HG03571 (cell line): ENCODE data around the gene CD244.

ENCODE experiments used
- ATAC-seq: cut with Tn5 transposase; IDR thresholded peaks from one replicate; pipeline ENCODE4 v1.9.1; 2021; ENCODE audit not compliant: unreplicated experiment

CD244 gene

GRCh38 chr1:160850993-160851392 is 11.7 kb downstream of the CD244 start:
- ATAC-seq: no peak

- ATAC-seq: no peak
Measured at GRCh38 chr1:160850541-160850940, 12.1 kb downstream of the CD244 start.

GRCh38 chr1:160846281-160846680 is 16.4 kb downstream of the CD244 start:
- no peak for ATAC-seq

GRCh38 chr1:160844447-160845232 is 18.0 kb downstream of the CD244 start:
- ATAC-seq: no peak

- ATAC-seq: no peak
Measured at GRCh38 chr1:160841079-160841478, 21.6 kb downstream of the CD244 start.

GRCh38 chr1:160839746-160840145 is 22.9 kb downstream of the CD244 start:
- no peak for ATAC-seq

- ATAC-seq: no peak
Measured at GRCh38 chr1:160838888-160839287, 23.8 kb downstream of the CD244 start.

GRCh38 chr1:160837558-160838205 is 25.0 kb downstream of the CD244 start:
- peak; percentile 85 for ATAC-seq

GRCh38 chr1:160836981-160837557 is 25.6 kb downstream of the CD244 start:
- no peak for ATAC-seq

GRCh38 chr1:160836561-160836960 is 26.1 kb downstream of the CD244 start:
- ATAC-seq: no peak

GRCh38 chr1:160835751-160836150 is 26.9 kb downstream of the CD244 start:
- no peak for ATAC-seq

- ATAC-seq: no peak
Measured at GRCh38 chr1:160834945-160835565, 27.6 kb downstream of the CD244 start.

GRCh38 chr1:160830321-160831153 is 32.1 kb downstream of the CD244 start:
- no peak for ATAC-seq

GRCh38 chr1:160829766-160830165 is 32.9 kb downstream of the CD244 start:
- no peak for ATAC-seq

- ATAC-seq: no peak
Measured at GRCh38 chr1:160827418-160827817, 35.3 kb downstream of the CD244 start.

GRCh38 chr1:160826546-160826945 is 36.1 kb downstream of the CD244 start:
- no peak for ATAC-seq

GRCh38 chr1:160823296-160823695 is 39.4 kb downstream of the CD244 start:
- ATAC-seq: no peak

GRCh38 chr1:160821627-160822026 is 41.1 kb downstream of the CD244 start:
- ATAC-seq: no peak

- no peak for ATAC-seq
Measured at GRCh38 chr1:160819186-160819585, 43.5 kb downstream of the CD244 start.

GRCh38 chr1:160818207-160818937 is 44.3 kb downstream of the CD244 start:
- no peak for ATAC-seq
